CD4-positive, alpha-beta T cell treated with Interleukin-15 for 4 hours (primary cell): ENCODE measurements around the gene A2M.

Source experiments
- DNase-seq: peaks from one replicate; pipeline ENCODE4 v3.0.0-alpha.2; 2020; ENCODE audit warnings: low spot score

The A2M gene

GRCh38 chr12:9099552-9100190, 16.0 kb downstream of the A2M start:
- DNase-seq, result no peak

DNA sequence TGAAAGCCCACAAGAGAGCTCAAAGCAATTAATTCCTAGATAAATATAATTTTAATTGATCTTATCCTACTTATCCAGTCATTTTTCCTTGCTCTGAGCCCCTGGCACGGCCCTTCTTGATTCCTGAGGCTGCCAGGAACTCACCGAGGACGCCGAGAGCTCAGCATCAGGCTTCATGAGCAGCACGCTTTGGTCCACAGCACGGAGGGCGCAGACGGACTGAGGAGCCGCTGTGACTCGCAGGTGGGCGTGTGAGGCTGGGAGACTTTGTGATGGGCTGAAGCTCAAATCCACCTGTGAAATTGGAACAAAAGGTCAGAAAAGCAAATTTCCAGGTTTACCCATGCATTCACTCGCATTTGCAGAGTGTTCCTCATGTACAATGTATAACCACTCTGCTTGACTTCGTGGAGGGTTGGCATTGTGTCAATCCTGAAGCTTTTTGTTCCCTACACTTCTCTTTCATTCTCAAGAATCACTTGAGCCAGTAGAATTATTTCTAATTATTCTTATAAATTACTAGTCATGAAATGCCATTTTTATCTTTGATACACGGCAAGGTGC, 17.2 kb downstream of the A2M start:
- no peak for DNase-seq

DNA sequence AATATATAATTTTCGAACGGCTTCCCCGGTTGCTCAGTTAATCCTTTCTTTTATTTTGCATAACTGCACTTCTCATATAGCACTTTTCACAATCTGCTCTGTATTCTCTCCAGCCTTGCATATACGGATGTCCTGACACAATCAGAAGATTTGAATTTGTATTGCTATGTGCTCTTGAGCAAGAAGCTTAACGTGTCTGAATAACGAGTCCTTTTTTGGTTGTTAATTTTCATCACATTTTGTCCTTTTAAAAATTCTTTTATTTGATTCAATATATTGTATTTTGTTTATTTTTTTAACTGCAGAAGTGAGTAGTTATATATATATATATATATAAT, 17.6 kb downstream of the A2M start:
- DNase-seq, result no peak

DNA sequence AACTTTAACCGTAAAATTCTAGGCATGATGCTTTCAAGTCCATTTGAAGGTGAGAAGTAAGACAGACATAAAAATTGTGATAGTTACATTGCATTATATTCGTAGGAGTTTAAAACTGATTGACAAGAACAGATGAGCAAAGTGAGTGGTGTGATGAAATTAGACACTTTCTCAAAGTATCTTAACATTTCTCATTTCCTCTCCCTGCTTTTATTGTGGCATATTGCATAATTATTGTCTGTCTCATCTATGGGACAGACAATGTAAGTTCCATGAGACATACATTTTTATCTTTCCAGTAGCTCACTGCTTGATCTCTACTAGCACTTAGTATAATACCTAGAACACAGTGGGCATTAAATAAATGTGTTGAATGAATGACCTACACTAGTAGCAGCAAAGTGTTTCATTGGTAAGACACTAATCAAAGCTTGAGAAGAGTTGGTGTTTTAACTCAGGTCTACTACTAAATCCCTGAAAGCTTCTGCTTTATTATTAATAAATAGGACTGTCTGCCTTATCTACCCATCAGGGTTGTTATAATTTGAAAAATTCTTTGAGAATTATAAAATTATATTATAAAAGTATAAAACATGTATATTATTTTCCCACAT, 19.0 kb downstream of the A2M start:
- no peak for DNase-seq

GRCh38 chr12:9095322-9095721, 20.4 kb downstream of the A2M start:
- DNase-seq, result no peak

DNA sequence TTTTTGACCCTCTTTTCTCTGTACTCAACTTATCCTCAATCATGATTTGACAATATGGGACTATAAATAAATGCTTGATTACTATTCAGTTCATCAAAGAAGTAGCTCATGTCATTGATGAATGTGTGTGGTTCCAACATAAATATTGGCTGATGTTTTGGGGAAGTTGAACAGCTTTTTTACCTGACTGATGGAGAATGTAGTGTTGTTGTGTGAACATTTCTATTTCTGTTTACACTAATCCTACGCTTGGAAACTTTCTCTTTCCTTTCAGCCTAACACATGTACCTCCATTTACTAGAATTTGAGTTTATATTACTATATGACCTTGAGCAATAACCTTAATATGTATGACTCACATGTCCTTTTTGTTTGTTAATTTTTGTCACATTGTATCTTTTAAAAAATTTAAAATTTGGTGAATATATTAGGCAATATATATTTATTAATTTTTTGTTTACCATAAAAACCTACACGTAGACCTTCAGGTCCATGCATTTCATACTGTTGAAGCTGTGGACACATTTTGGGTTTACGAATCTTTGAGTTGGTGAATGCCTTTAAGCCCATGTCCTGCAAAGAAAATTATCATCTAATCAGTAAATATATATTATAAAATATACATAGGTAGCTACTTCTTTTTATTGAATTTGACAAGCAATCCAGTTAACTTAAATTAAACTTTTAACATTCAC, 21.1 kb downstream of the A2M start:
- DNase-seq, result no peak

GRCh38 chr12:9091891-9092598, 23.7 kb downstream of the A2M start:
- DNase-seq, result no peak

DNA sequence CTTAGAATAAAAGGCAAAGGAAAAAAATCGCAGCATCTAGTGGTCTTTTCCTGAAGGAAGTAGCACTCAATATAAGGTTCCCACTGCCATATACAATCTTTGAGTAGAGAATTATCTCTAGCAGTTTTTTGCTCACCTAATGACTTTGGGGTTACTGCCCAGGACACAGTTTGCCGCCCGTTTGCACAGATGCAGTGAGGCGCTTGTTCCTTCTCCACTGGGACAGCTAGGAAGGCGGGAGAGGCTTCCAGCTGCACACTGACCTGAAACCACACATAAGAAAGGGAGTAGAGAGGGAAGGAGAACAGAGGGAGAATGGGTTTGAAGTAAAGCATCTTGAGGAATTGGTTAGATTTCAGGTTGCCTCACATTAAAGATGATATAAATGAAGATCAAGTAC, 25.5 kb downstream of the A2M start:
- DNase-seq, result no peak

GRCh38 chr12:9087087-9087835, 28.5 kb downstream of the A2M start:
- no peak for DNase-seq

GRCh38 chr12:9086087-9086486, 29.6 kb downstream of the A2M start:
- DNase-seq, result no peak

GRCh38 chr12:9084417-9084816, 31.3 kb downstream of the A2M start:
- no peak for DNase-seq

DNA sequence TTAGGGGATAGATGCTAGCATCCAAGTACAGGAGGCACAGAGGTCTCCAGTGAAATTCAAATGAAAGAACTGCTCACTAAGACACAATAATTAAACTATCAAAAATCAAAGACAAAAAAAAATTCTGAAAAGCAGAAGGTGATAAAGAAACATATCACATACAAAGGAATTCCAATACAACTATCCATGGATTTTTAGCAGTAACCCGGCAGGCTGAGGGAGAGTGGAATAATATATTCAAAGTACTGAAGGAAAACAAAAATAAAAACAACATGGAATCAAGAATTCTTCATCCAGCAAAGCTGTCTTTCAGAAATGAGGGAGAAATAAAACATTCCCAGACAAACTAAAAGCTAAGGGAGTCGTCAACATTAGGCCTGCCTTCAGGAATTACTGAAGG, 31.9 kb downstream of the A2M start:
- DNase-seq, result no peak

DNA sequence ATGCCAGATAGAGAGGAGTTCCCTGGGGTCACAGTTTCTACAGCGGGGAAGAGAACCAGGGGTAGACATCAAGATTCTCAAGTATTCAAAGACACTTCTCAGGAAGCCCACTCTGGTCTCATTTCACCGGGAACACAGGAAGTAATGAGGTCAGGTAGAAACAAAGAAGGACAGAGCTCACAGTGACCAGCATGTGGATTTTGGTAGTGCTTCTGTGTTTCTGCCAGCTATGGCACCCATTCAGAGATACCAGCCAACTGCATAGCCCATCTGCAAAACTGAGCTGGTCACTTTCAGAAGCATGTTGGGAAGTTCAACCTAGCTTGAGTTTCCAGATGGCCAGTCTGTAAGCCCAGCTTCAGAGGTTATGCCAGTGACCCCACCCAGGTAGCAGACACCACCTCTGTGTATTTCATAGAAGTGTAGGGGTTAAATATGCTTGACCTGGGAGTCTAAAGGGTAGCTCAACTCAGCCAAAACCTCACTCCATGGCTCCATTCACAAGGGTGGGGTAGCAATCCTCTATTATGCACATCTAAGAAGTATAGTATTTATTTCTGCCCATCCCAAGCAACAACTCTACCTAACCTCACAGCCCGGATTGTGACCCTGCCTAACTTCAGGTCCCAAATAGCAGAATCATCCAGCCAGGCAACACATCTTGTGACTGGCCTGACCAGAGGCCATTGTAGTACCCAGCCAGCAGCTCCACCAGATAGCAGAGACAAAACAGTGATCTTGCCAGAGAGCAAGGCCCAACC, 33.9 kb downstream of the A2M start:
- DNase-seq, result no peak

DNA sequence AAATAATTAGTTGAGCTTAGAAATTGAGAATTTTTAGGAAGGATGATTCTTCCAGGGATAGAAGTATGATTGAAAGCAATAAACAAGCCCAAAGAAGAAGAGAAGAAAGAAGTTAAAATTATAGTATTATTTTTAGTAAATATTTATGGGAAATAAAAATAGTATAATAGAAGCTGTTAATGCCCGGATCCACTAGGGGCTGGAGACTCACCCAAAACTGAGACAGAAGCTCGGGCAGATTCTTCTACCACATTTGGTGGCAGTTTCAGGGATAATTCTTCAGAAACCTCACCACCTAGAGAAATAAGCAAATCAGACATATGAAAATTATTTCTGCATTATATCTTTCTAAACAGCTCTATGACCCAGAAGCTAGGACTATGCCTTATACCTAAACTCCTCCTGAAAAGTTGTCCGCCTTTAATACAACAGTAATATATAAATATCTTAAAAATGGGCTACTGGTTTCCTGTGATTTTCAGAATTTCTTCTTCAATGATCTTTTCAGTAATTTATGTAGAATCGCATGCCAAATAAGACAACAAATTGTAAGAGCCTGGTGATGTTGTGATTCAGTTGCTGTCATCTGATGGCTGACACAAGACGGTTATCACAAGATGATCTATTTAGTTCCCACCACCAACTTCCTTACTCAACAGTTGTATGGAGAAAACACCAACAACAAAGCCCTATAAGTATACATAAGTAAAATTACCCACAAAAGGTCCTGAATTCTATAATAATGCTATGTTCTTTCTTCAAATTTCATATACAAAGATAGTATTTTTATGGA, 35.6 kb downstream of the A2M start:
- no peak for DNase-seq

DNA sequence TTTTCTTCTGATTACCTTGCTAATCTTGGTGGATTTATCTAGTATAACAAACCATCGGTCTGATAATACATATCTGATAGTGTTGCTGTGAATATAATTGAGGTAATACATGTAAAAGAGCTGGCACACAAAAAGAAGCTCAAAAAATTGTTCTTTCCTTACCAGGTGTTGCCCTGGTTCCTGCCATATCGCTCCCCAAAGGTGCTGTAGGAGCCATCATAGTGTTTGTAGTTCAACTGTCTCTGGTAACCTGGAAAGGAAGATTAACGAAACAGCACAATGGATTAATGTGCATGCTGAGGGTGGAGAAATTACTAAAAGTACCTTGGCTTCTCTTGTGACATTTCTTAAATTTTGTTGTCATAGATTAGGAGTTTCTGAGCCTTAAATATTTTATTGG, 36.6 kb downstream of the A2M start:
- DNase-seq, result no peak

- DNase-seq, result no peak
These were observed 38.3 kb downstream of the A2M start for GRCh38 chr12:9077152-9078031.

DNA sequence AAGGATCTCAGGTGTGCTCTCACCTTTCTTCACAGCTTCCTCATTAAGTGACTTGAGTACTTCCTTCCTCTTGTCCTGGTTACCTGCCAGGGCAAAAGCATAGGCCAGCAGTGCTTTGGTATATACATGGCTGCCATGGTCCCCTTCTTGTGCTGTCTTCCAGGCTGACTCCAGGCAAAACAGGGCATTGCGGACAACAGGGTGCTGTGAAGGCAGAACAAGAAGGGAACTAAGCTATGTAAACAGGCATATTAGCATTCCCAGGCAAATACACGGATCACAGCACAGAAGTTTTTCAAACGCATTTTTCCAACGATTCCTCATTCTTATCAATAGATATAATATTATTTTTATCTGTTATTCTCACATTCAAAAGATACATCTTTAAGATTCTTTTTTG, 39.0 kb downstream of the A2M start:
- DNase-seq, result no peak

GRCh38 chr12:9075138-9075535, 40.6 kb downstream of the A2M start:
- DNase-seq, result no peak

- DNase-seq, result no peak
These were observed 41.1 kb downstream of the A2M start for GRCh38 chr12:9074484-9075137.
